ENCODE data around the gene EPHA3.
A peak's percentile ranks its signal among the peaks of the same experiment; 100 is the strongest.

The EPHA3 gene

DNA sequence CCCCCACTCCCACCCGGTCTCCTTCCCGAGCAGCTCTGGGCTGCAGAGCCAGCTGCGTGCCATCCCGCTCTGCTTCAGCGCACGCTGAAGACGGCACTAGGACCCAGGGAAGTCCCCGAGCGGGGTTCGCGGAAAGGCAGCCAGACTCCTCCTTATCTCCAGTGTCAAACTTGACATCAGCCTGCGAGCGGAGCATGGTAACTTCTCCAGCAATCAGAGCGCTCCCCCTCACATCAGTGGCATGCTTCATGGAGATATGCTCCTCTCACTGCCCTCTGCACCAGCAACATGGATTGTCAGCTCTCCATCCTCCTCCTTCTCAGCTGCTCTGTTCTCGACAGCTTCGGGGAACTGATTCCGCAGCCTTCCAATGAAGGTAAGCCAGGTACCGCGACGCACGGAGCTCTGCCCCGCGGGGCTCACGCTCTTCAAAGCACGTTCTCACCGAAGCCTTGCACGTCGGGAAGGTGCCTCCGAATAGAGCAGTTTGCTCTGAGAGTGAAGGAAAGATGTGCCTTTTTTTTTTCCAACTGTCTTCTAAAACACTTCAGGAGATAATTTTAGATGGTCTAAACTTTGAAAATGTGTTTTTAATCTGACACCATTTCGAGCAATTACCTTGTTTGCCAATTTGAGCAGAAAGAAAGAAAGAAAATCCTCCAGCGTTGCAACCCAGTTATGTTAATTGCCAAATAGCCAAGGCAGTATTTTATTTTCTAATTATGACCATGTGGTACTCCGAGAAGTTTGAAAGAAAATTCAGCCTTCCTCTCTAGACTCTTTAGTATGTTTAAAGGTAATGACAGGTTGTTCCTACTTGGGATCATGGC, at the start of gene EPHA3:
Gene EPHA3 (plus strand): TSS at position 161 of the 830 bp plus-strand sequence. CDS start 128 bp downstream, at position 289.
- no peak for FAIRE-seq
- no peak for DNase-seq (ENCODE audit: extremely low spot score, insufficient read length, low read depth)

DNA sequence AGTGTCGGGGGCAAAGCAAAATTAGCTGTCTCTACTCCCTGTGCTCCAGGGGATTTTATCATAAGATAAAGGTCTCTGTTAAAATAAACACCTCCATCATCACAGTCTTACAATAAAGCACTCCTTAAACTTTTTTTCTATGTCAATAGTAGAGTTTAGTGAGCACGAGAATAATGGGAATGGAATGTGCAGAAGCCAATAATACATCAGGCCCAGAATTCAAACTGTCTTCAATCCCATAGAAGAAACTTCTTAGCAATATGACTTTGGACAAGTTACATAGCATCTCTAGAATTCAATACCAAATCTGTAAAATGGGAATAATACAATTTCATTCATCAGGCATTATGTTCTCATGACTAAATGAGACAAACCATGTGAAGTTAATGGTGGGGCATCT, 49.0 kb upstream of the EPHA3 start:
- FAIRE-seq = no peak

DNA sequence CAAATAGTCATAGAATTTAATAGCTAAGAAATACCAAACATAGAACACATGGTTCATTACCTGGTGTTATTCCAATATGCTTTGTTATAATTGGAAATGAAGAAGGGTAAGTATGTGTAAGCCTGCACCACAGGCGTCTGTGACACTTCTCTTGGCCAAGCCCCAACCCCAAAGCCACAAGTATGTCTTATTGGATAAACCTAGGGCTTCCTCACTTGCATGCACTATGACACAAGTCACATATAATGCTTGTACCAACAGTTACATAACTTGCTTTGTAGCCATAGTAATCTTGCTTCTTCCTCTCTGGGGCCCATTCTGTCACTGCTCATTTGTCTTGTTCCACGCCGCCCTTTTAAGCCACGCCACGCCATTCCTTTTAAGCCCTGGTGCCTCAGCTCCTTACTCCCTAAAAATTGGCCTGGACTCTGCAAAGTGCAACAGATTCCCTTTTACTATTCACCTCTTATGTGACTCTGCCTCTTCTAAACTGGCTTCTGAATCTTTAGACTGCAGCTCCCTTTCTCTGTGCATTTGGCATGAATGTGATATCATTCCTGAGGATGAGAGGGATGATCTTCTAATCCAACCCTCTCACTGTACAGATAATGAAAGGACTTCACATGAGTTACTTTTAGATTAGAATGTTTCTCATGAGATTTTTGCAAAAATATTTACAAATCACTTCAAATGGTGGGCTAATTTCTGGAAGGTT, 48.1 kb upstream of the EPHA3 start:
- FAIRE-seq = no peak
- DNase-seq (ENCODE audit: extremely low spot score, insufficient read length, low read depth) = no peak

More for the DNA sequence above, 49.0 kb upstream of the EPHA3 start:
- DNase-seq (ENCODE audit: extremely low spot score, insufficient read length, low read depth) = no peak

DNA sequence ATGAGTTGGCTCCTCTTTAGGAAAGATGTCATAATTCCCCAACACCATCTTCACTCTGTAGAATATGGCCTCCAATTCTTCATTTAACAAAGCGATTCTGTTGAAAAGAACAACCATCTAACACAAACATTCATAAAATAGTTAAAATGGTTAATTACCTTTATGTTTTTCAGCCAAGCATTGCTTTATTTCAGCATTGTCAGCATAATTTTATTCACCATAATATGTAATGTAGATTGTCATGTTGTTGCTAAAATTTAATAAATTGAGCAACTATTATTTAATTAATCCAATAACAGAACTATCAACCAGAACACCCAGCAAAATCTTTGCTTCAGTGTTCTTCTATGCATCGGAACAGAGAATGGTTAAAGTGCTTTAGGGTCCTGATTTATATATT, 46.2 kb upstream of the EPHA3 start:
- FAIRE-seq = no peak

GRCh38 chr3:89067736-89068135, 39.7 kb upstream of the EPHA3 start:
- no peak for DNase-seq (ENCODE audit: extremely low spot score, insufficient read length, low read depth)
- no peak for FAIRE-seq

More for the DNA sequence above, 46.2 kb upstream of the EPHA3 start:
- DNase-seq (ENCODE audit: extremely low spot score, insufficient read length, low read depth) = no peak

DNA sequence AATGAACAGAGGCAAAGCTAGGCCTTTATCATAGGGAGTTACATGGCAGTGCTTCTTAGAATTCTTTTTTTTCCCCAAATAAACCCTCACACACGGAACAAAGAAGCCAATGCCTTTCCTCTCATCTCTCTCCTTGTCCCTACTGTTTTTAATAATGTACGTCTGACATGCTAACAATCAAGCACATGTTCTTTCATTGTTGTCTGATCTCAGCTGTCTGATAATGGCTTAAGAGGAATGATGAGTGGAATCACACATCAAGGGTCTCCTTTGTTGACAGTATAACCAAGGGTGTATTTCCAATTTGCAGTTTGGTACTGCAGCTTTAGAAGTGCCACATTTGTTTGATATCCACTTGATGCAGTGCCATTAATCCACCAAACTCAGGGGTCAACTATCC, 34.8 kb upstream of the EPHA3 start:
- no peak for FAIRE-seq
- no peak for DNase-seq (ENCODE audit: extremely low spot score, insufficient read length, low read depth)

DNA sequence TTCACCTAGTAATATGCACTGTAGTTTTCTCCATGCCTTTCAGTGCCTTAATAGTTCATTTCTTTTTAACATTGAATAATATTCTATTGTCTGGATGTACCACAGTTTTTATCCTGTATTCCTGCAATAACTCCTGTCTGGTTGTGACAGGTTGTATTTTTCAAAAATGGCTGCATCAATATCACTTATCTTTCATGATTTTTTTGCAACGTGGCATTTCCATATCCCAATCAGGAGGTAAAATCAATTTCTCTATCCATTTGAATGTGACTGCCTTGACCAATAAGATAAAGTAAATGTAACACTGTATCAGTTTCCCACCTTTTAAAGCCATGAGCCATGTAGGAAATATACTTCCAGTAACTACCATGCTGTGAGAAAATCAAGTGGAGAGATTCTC, 27.5 kb upstream of the EPHA3 start:
- DNase-seq (ENCODE audit: extremely low spot score, insufficient read length, low read depth) (no peak), FAIRE-seq (no peak)

GRCh38 chr3:89087851-89088250, 19.6 kb upstream of the EPHA3 start:
- DNase-seq (ENCODE audit: extremely low spot score, insufficient read length, low read depth) = no peak

DNA sequence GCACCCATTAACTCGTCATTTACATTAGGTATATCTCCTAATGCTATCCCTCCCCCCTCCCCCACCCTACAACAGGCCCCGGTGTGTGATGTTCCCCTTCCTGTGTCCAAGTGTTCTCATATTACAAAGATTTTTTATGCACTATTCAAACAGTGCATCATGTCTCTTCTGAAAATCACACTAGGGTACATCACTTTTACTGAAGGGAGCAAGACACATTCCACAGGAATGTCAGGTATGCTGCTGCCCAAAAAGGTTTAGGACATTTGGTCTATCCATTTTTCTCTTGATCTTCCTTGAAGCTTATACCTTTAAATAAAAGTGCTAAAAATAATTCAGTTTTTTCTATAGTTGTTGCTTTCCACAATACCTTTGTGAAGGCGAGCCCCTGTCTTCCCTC, 9.2 kb upstream of the EPHA3 start:
- no peak for FAIRE-seq

More at GRCh38 chr3:89087851-89088250, 19.6 kb upstream of the EPHA3 start:
- no peak for FAIRE-seq

GRCh38 chr3:89098964-89099585, 8.3 kb upstream of the EPHA3 start:
- peak; percentile 8 for DNase-seq (ENCODE audit: extremely low spot score, insufficient read length, low read depth)

More for the DNA sequence above, 9.2 kb upstream of the EPHA3 start:
- no peak for DNase-seq (ENCODE audit: extremely low spot score, insufficient read length, low read depth)

DNA sequence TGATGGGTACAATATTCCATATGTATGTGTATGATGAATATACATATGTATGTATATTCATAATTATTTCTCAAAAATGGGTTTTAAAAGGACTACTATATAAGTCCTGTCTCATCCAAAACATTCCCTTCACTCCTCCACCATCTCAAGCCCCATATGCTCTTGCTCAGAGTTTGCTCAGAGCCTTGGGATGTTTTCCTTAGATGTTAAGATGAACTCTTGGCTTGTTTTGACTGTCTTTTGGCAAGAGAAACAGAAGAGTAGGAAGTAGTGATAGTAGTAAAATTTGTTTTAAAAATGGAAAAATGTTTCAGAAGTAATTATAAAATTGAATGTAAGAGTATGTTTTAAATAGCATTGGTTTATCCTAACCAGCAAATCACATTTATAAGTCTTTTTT, 6.2 kb upstream of the EPHA3 start:
- no peak for FAIRE-seq

More at GRCh38 chr3:89098964-89099585, 8.3 kb upstream of the EPHA3 start:
- peak; percentile 73 for FAIRE-seq

GRCh38 chr3:89101921-89102320, 5.5 kb upstream of the EPHA3 start:
- no peak for DNase-seq (ENCODE audit: extremely low spot score, insufficient read length, low read depth)
- no peak for FAIRE-seq

More for the DNA sequence above, 6.2 kb upstream of the EPHA3 start:
- DNase-seq (ENCODE audit: extremely low spot score, insufficient read length, low read depth) = no peak

DNA sequence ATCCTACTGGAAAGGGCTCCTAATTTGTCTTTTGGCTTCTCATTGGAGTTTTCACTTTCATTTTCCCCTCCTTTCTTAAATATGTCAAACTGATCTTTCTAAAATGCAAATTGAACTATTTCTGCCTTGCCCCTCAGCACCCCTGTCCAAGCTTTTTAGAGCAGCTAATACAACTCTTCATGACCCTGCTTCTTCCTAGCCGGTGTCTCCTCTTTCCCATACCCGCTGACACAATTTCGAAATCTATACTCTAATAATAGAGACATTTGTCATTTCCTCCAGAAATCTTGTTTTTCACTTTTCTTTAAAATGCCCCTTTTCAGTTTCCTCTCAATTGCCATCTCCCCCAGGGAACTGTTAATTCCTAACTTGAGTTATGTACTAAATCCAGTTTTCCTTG, 2.9 kb upstream of the EPHA3 start:
- no peak for FAIRE-seq
- DNase-seq (ENCODE audit: extremely low spot score, insufficient read length, low read depth) = no peak

DNA sequence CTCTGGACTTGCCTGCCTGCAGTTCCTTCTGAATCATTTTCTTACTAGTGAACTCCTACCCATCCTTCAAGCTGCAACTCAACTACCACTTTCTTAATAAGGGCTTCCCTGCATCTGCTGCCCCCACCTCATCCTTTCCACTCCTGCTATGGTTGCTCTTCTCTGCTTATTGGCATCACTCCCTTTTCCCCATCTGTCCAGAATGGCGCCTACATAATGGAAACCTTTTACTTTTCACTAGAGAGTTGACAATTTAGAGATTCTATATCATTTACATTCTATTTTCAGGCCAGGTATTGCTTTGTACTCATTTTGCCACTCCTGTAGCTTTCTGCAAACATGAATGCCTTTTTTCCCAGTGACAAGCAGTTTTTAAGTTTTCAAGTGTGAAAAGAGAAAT, 1.9 kb upstream of the EPHA3 start:
- no peak for FAIRE-seq
- no peak for DNase-seq (ENCODE audit: extremely low spot score, insufficient read length, low read depth)

DNA sequence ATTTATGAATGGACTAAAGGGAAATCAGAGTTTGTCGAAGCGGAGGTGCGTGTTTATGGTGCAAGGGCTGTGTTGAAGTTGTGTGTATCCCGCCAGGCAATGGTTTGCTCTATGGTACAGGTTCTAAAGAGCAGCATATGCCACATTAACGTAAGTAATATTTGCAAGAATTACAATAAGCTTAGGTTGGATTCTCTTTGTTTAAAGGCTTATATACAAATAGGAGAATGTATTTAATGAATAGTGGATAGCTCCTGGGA, 800 bp downstream of the EPHA3 start:
- FAIRE-seq (no peak), DNase-seq (ENCODE audit: extremely low spot score, insufficient read length, low read depth) (no peak)

DNA sequence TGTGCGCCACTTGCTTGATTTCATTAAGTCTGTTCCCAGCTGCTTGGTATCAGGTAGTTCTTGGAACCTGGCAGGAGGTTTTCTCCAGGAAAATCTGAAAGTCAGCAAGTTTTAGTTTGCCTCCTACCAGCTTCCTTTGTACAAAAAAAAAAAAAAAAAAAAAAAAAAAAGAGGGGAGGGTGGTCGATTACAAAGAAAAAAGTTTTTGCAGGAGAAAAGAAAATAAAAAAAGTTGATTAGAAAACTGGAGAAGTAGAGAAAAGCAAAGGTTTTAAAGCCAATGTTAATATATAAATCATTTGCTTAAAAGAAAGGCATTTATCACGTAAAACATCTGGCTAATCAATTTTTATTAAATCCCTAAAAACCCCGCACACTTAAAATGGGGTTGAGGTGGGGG, 5.9 kb downstream of the EPHA3 start:
- DNase-seq (ENCODE audit: extremely low spot score, insufficient read length, low read depth) = no peak
- FAIRE-seq = no peak

DNA sequence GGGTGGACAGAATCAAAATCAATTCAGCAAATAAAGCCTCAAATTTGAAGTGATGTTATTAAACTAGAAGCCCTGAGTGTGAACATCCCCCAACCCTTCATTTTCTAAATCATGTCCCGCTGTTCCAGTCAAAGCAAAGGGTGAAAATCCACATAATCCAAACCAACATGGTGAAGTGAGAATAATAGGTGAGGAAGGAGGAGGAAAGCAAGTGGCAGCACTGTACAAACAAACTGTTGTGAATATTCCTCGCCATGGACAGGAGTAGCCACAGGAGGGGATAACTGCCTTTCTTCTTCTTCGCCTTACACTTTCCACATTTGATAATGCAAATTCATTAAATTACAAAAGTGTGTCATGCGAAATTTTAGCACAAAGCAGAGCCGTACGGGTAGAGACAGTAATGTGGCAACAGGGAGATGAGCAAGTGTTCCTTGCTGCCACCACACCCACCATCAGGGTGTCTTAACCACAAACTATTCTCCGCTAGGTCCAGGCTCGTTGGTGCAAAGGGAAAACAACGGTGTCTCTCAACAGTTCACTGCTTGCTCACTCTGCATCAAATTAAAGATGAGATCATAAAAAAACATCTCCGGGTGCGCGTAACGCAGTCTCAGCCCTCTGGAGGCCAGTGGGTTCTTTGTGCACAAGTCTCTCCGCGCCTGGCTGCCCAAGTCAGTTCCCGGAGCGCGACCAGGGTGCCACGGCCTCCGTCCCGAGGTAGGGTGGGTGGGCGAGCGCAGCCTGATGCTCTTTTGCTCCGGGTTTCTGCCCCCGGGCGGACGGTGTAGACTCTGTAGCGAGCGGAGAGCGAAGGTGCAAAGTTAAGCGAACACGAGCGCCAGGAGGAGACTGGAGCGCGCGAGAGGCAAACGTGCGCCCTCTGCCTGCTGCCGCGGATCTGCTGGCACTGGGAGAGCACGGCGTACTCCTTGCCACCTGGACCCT, 6.7 kb downstream of the EPHA3 start:
- DNase-seq (ENCODE audit: extremely low spot score, insufficient read length, low read depth) = no peak
- FAIRE-seq = no peak

DNA sequence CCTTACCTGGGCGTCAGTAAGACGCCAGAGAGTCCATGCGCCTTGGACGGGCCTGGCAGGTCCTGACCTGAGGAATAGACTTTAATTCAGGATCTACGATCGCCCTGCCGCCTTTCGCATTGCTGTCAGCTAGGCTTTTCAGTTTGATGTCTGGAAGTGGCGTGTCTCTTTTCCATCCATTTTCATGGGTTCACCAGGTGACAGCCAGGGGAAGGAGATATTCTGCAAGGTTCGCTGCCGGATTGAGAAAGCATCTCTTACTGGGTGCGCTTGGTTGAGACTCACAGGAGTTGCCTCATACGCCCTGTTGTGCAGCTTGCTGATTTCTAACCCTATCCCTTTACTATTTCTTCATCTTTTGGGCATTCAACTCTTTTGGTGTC, 7.4 kb downstream of the EPHA3 start:
- DNase-seq (ENCODE audit: extremely low spot score, insufficient read length, low read depth) = no peak
- FAIRE-seq = no peak

- no peak for DNase-seq (ENCODE audit: extremely low spot score, insufficient read length, low read depth)
- no peak for FAIRE-seq
Observed at GRCh38 chr3:89116476-89116875, 9.1 kb downstream of the EPHA3 start.

DNA sequence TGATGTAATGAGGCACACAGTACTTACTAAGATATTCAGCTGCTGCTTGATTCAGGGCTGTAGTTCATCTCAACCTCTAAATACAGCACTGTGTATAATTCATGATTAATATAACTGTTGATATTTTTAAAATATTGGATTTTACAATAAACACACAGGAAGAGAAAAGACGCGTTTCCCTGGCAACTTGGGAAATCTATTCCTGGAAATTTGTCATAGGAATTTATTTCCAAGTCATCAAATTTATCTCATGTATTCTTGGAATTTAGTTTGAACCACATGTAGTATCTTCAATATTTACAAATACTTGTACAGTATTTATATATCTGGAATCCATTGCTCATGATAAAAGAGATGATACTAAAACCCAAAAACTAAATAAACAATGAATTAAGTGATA, 30.6 kb downstream of the EPHA3 start:
- FAIRE-seq (no peak), DNase-seq (ENCODE audit: extremely low spot score, insufficient read length, low read depth) (no peak)

All from GM18507 (cell line).